H9 (cell line): ENCODE results near the gene IMMP2L. TPM values are rescaled to one million over a fixed set of nuclear protein-coding genes. Genes with fewer than 3 reads are reported as not detected.

ENCODE experiments used
- DNase-seq: peaks from one replicate; pipeline ENCODE4 v3.0.0-alpha.2; 2017
- H2AFZ ChIP-seq: one replicate; pipeline ENCODE4 v1.6.1; 2013; ENCODE audit warnings: mild to moderate bottlenecking, low read length, control low read depth, moderate library complexity
- H2AK5ac ChIP-seq: 2 replicates; pipeline ENCODE4 v1.6.1; 2013; ENCODE audit warnings: low read length, control low read depth, mixed read lengths; ENCODE audit not compliant: insufficient read length
- H2BK120ac ChIP-seq: one replicate; pipeline ENCODE4 v1.6.1; 2013; ENCODE audit warnings: low read depth, mild to moderate bottlenecking, low read length, control low read depth, inconsistent platforms; ENCODE audit not compliant: poor library complexity, severe bottlenecking
- H2BK12ac ChIP-seq: 2 replicates; pipeline ENCODE4 v1.6.1; 2013; ENCODE audit warnings: low read length, control low read depth, mixed read lengths, low read depth; ENCODE audit not compliant: insufficient read length
- H2BK15ac ChIP-seq: 2 replicates; pipeline ENCODE4 v1.6.1; 2013; ENCODE audit warnings: low read depth, low read length, control low read depth
- H2BK20ac ChIP-seq: one replicate; pipeline ENCODE4 v1.6.1; 2013; ENCODE audit warnings: low read depth, mild to moderate bottlenecking, low read length, control low read depth, inconsistent platforms; ENCODE audit not compliant: poor library complexity, severe bottlenecking
- H2BK5ac ChIP-seq: 2 replicates; pipeline ENCODE4 v1.6.1; 2013; ENCODE audit warnings: low read length, control low read depth, mixed read lengths; ENCODE audit not compliant: insufficient read length
- H3K14ac ChIP-seq: 2 replicates; pipeline ENCODE4 v1.6.1; 2013; ENCODE audit warnings: low read length, control low read depth; ENCODE audit not compliant: insufficient read depth
- H3K18ac ChIP-seq: 2 replicates; pipeline ENCODE4 v1.6.1; 2013; ENCODE audit warnings: low read depth, mild to moderate bottlenecking, mixed read lengths, low read length, control low read depth; ENCODE audit not compliant: insufficient read length
- H3K23ac ChIP-seq: 2 replicates; pipeline ENCODE4 v1.6.1; 2013; ENCODE audit warnings: low read length, control low read depth, mixed read lengths, low read depth; ENCODE audit not compliant: insufficient read length
- H3K23me2 ChIP-seq: 2 replicates; pipeline ENCODE4 v1.6.1; 2013; ENCODE audit warnings: low read depth, mild to moderate bottlenecking, mixed read lengths, low read length, control low read depth; ENCODE audit not compliant: insufficient read length, poor library complexity, severe bottlenecking
- H3K27ac ChIP-seq: 2 replicates; pipeline ENCODE4 v1.5.1; 2013; ENCODE audit warnings: low read length, control low read depth, mixed read lengths, low read depth; ENCODE audit not compliant: insufficient read length
- H3K27me3 ChIP-seq: 2 replicates; pipeline ENCODE4 v1.6.1; 2013; ENCODE audit warnings: low read length, control low read depth, inconsistent platforms; ENCODE audit not compliant: insufficient read depth
- H3K4ac ChIP-seq: 2 replicates; pipeline ENCODE4 v1.6.1; 2013; ENCODE audit warnings: low read depth, mild to moderate bottlenecking, control low read depth, inconsistent platforms, low read length, moderate library complexity
- H3K4me1 ChIP-seq: 2 replicates; pipeline ENCODE4 v1.6.1; 2013; ENCODE audit warnings: low read length, control low read depth, inconsistent platforms; ENCODE audit not compliant: insufficient read depth
- H3K4me2 ChIP-seq: 2 replicates; pipeline ENCODE4 v1.6.1; 2013; ENCODE audit warnings: low read length, control low read depth, mixed read lengths; ENCODE audit not compliant: insufficient read length, insufficient read depth
- H3K56ac ChIP-seq: 2 replicates; pipeline ENCODE4 v1.6.1; 2013; ENCODE audit warnings: low read depth, mild to moderate bottlenecking, mixed read lengths, low read length, control low read depth; ENCODE audit not compliant: insufficient read length
- H3K79me1 ChIP-seq: 2 replicates; pipeline ENCODE4 v1.6.1; 2013; ENCODE audit warnings: low read depth, mild to moderate bottlenecking, moderate library complexity, low read length, control low read depth, inconsistent platforms; ENCODE audit not compliant: insufficient read depth, poor library complexity, severe bottlenecking
- H3K79me2 ChIP-seq: 2 replicates; pipeline ENCODE4 v1.6.1; 2013; ENCODE audit warnings: low read length, control low read depth, inconsistent platforms; ENCODE audit not compliant: insufficient read depth
- H3K9ac ChIP-seq: 2 replicates; pipeline ENCODE4 v1.6.1; 2013; ENCODE audit warnings: low read length, control low read depth, mixed read lengths; ENCODE audit not compliant: insufficient read length; ENCODE audit errors: extremely low read depth
- H3K9me3 ChIP-seq: one replicate; pipeline ENCODE4 v1.6.1; 2013; ENCODE audit warnings: low read depth, low read length, inconsistent platforms; ENCODE audit not compliant: control insufficient read depth
- H3T11ph ChIP-seq: one replicate; pipeline ENCODE4 v1.6.1; 2013; ENCODE audit warnings: mild to moderate bottlenecking, low read length, control low read depth, inconsistent platforms
- H4K20me1 ChIP-seq: one replicate; pipeline ENCODE4 v1.6.1; 2013; ENCODE audit not compliant: control insufficient read depth, insufficient read length, insufficient read depth
- H4K5ac ChIP-seq: 2 replicates; pipeline ENCODE4 v1.6.1; 2013; ENCODE audit warnings: low read depth, mild to moderate bottlenecking, mixed read lengths, low read length, control low read depth; ENCODE audit not compliant: insufficient read length
- H4K8ac ChIP-seq: replicated peaks from 2 replicates; pipeline ENCODE4 v1.6.1; 2013; ENCODE audit warnings: low read length, control low read depth, mixed read lengths, low read depth; ENCODE audit not compliant: insufficient read length
- H4K91ac ChIP-seq: 2 replicates; pipeline ENCODE4 v1.6.1; 2013; ENCODE audit warnings: low read depth, mild to moderate bottlenecking, moderate library complexity, mixed read lengths, low read length, control low read depth; ENCODE audit not compliant: insufficient read length
- H3K27ac Mint-ChIP-seq, 3 experiments: 2 replicates in 2 of 3; 3 replicates in 1 of 3; pipeline ENCODE4 v1.8.0; 2020 to 2021; ENCODE audit warnings: mixed read lengths in 3 of 3, mild to moderate bottlenecking in 1 of 3, moderate library complexity in 1 of 3
- H3K27me3 Mint-ChIP-seq: 2 replicates; pipeline ENCODE4 v1.8.0; 2021; ENCODE audit warnings: low read depth, mild to moderate bottlenecking, moderate library complexity, mixed read lengths
- H3K36me3 Mint-ChIP-seq, 3 experiments: 2 replicates in 2 of 3; 3 replicates in 1 of 3; pipeline ENCODE4 v1.8.0; 2020 to 2021; ENCODE audit warnings: low read depth in 3 of 3, mixed read lengths in 3 of 3; ENCODE audit not compliant: insufficient read depth in 1 of 3
- H3K4me1 Mint-ChIP-seq, 2 experiments: 2 replicates each; pipeline ENCODE4 v1.8.0; 2020; ENCODE audit warnings: mixed read lengths in 2 of 2
- H3K4me3 Mint-ChIP-seq, 2 experiments: 2 replicates in 1 of 2; 3 replicates in 1 of 2; pipeline ENCODE4 v1.8.0; 2020 to 2021; ENCODE audit warnings: mild to moderate bottlenecking in 2 of 2, mixed read lengths in 2 of 2, moderate library complexity in 1 of 2
- H3K9me3 Mint-ChIP-seq, 2 experiments: 2 replicates in 1 of 2; 3 replicates in 1 of 2; pipeline ENCODE4 v1.8.0; 2020; ENCODE audit warnings: mild to moderate bottlenecking in 2 of 2, mixed read lengths in 2 of 2, moderate library complexity in 1 of 2
- CTCF ChIP-seq: fragments of 200-600 bp; sonication (generic); conservative IDR thresholded peaks from 3 replicates; pipeline ENCODE4 v1.8.0; 2021; ENCODE audit warnings: antibody characterized with exemption, mild to moderate bottlenecking
- WGBS: extraction: QIAGEN DNeasy Blood & Tissue Kit; methylation state at CpG from one replicate; pipeline ENCODE4 v1.1.7; 2013; ENCODE audit warnings: missing lambda C conversion rate, low lambda C conversion rate, mixed read lengths; ENCODE audit not compliant: insufficient read length; ENCODE audit errors: extremely low coverage; 5-methylcytosine and 5-hydroxymethylcytosine counted together
- total RNA-seq: library from RNA; stranded (reverse); gene quantifications from 2 replicates; pipeline ENCODE4 v1.2.1, GENCODE V29; 2021

The IMMP2L gene
- total RNA-seq, 1 experiment from 2014 or later = 14.7 TPM

GRCh38 chr7:110779339-110779738, 783.0 kb downstream of the IMMP2L start:
- H3K4me1 ChIP-seq = no peaks in the 10 kb centered on the region

More at GRCh38 chr7:110779339-110779738, 783.0 kb downstream of the IMMP2L start:
- no peaks in the 10 kb centered on the region for H3K27me3 ChIP-seq
- no peak overlapping the region for H2BK5ac ChIP-seq
- no peak overlapping the region for H2BK120ac ChIP-seq
- no peak overlapping the region for H3K23ac ChIP-seq
- no peak overlapping the region for H2BK12ac ChIP-seq
- H3K79me1 ChIP-seq = no peaks in the 10 kb centered on the region
- Mint-ChIP-seq H3K27me3 (no peaks in the 10 kb centered on the region), H3K36me3 (no peaks in the 10 kb centered on the region), H3K9me3 (no peaks in the 10 kb centered on the region), H3K4me3 (no peak overlapping the region), H3K4me1 (peaks cover 2 to 6% of the 10 kb centered on the region in 2 experiments; a peak in 2 of 4 replicates), H3K27ac (peak overlapping the region in 1 of 3 experiments; percentile 54; a peak in 2 of 7 replicates)
- H3K4ac ChIP-seq = no peak overlapping the region
- no peaks in the 10 kb centered on the region for H3K9me3 ChIP-seq
- no peaks in the 10 kb centered on the region for H3K23me2 ChIP-seq
- no peak overlapping the region for H4K91ac ChIP-seq
- TF ChIP-seq CTCF = no peak
- no peak overlapping the region for H3K14ac ChIP-seq
- H2BK15ac ChIP-seq = no peak overlapping the region
- H2AFZ ChIP-seq = no peak overlapping the region
- H3K27ac ChIP-seq = no peak overlapping the region
- H4K8ac ChIP-seq = no peak overlapping the region
- no peak overlapping the region for H3T11ph ChIP-seq
- H4K20me1 ChIP-seq = no peaks in the 10 kb centered on the region
- no peaks in the 10 kb centered on the region for H3K79me2 ChIP-seq
- no peak overlapping the region for H4K5ac ChIP-seq
- no peak overlapping the region for H3K56ac ChIP-seq
- H3K18ac ChIP-seq = no peak overlapping the region
- no peak overlapping the region for H2AK5ac ChIP-seq
- H3K9ac ChIP-seq = no peak overlapping the region
- no peak for DNase-seq
- H3K4me2 ChIP-seq = no peak overlapping the region
- no CpG with 5 or more reads among the region's 3 CpGs for WGBS
- no peak overlapping the region for H2BK20ac ChIP-seq
